Ishikawa (cell line): ENCODE measurements around the gene CAPRIN2.

Experiments used
- CEBPB ChIP-seq: IDR thresholded peaks from 2 replicates; pipeline ENCODE4 v1.6.1; 2012
- CREB1 ChIP-seq: IDR thresholded peaks from 2 replicates; pipeline ENCODE4 v1.6.1; 2012; ENCODE audit warnings: low read depth
- NFIC ChIP-seq: IDR thresholded peaks from 2 replicates; pipeline ENCODE4 v1.6.1; 2012
- RAD21 ChIP-seq: IDR thresholded peaks from 2 replicates; pipeline ENCODE4 v1.6.1; 2012; ENCODE audit warnings: low read depth
- TAF1 ChIP-seq: IDR thresholded peaks from 2 replicates; pipeline ENCODE4 v1.6.1; 2012; ENCODE audit warnings: low read depth, mild to moderate bottlenecking
- TCF12 ChIP-seq: IDR thresholded peaks from 2 replicates; pipeline ENCODE4 v1.6.1; 2012; ENCODE audit warnings: low read depth

DNA sequence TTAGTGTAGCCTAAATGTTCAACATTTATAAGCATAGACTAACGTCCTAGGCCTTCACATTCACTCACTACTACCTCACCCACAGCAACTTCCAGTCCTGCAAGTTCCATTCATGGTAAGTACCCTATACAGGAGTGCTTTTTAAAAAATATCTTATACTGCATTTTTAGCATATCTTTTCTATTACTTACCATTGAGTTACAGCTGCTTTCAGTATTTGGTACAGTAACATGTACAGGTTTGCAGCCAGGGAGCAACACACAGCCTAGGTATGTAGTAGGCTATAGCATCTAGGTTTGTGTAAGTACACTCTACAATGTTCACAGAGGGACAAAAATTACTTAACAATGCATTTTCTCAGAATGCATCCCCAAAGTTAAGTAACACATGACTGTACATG, 76.5 kb downstream of the CAPRIN2 start:
- TF ChIP-seq TAF1 (no peak), RAD21 (no peak), CREB1 (no peak), NFIC (no peak), TCF12 (no peak), CEBPB (no peak)
